Activated B cell treated with CpG ODN at 0.5 μM for 24 hours (primary cell): ENCODE data around the gene TMEM125. TPM values are rescaled to one million over a fixed set of nuclear protein-coding genes. Genes with fewer than 3 reads are reported as not detected.

Experiments
- ATAC-seq: fragments of 200-7000 bp; cut with Tn5 transposase; one replicate; pipeline ENCODE4 v1.10.0; 2021; ENCODE audit warnings: low read depth, mild to moderate bottlenecking, moderate library complexity
- CTCF ChIA-PET: fragments of 350-600 bp; sonication (Branson Sonifier 250); formaldehyde crosslinking; loops from one replicate; lab custom pipeline; 2021; ENCODE audit warnings: antibody characterized with exemption; lab: Charles Lee
- POLR2A ChIA-PET: fragments of 350-600 bp; sonication (Branson Sonifier 250); formaldehyde crosslinking; loops from one replicate; lab custom pipeline; 2021; ENCODE audit warnings: antibody characterized with exemption; lab: Charles Lee
- DNase-seq: peaks from one replicate; pipeline ENCODE4 v3.0.0; 2022
- H3K27ac Mint-ChIP-seq: one replicate; pipeline ENCODE4 v1.8.0; 2020; ENCODE audit warnings: mixed read lengths
- H3K27me3 Mint-ChIP-seq: one replicate; pipeline ENCODE4 v1.8.0; 2021; ENCODE audit warnings: mixed read lengths
- H3K36me3 Mint-ChIP-seq: one replicate; pipeline ENCODE4 v1.8.0; 2021; ENCODE audit warnings: low read depth, mixed read lengths
- H3K4me1 Mint-ChIP-seq: one replicate; pipeline ENCODE4 v1.8.0; 2021; ENCODE audit warnings: mixed read lengths
- H3K4me3 Mint-ChIP-seq: one replicate; pipeline ENCODE4 v1.8.0; 2020; ENCODE audit warnings: mild to moderate bottlenecking, mixed read lengths
- H3K9me3 Mint-ChIP-seq: one replicate; pipeline ENCODE4 v1.8.0; 2020; ENCODE audit warnings: mixed read lengths
- CTCF ChIP-seq: fragments of 200-600 bp; IDR thresholded peaks from one replicate; pipeline ENCODE4 v1.8.0; 2022; ENCODE audit warnings: antibody characterized with exemption, mild to moderate bottlenecking
- intact Hi-C: fragments of 100-400 bp; cut with micrococcal nuclease; formaldehyde crosslinking; loops from one replicate; pipeline ENCODE4 v1.15.1; 2024
- total RNA-seq: library from RNA; stranded (reverse); gene quantifications from 2 replicates; pipeline ENCODE4 v1.2.3, GENCODE V29; 2022

TMEM125 gene
- total RNA-seq, 1 donor from 2014 or later = not detected

GRCh38 chr1:43318831-43319230, 49.0 kb downstream of the TMEM125 start:
- CTCF ChIA-PET = no interaction called here
- H3K27ac Mint-ChIP-seq = no peak overlapping the region

GRCh38 chr1:43319288-43319687, 49.5 kb downstream of the TMEM125 start:
- CTCF ChIA-PET = no interaction called here
- intact Hi-C loops = no loop called here
- H3K4me1 Mint-ChIP-seq = no peaks in the 10 kb centered on the region
- POLR2A ChIA-PET = no interaction called here
- no peak for TF ChIP-seq CTCF
- no peak for ATAC-seq
- H3K4me3 Mint-ChIP-seq = no peak overlapping the region
- peaks cover 1% of the 10 kb centered on the region for H3K9me3 Mint-ChIP-seq
- H3K27ac Mint-ChIP-seq = no peak overlapping the region
- no peak for DNase-seq
- no peaks in the 10 kb centered on the region for H3K36me3 Mint-ChIP-seq
- no peaks in the 10 kb centered on the region for H3K27me3 Mint-ChIP-seq

More at GRCh38 chr1:43318831-43319230, 49.0 kb downstream of the TMEM125 start:
- H3K27me3 Mint-ChIP-seq = no peaks in the 10 kb centered on the region
- ATAC-seq (no peak), DNase-seq (no peak)
- intact Hi-C loops = no loop called here
- TF ChIP-seq CTCF = no peak
- no peaks in the 10 kb centered on the region for H3K9me3 Mint-ChIP-seq
- no peaks in the 10 kb centered on the region for H3K4me1 Mint-ChIP-seq
- no peaks in the 10 kb centered on the region for H3K36me3 Mint-ChIP-seq
- POLR2A ChIA-PET = no interaction called here
- H3K4me3 Mint-ChIP-seq = no peak overlapping the region

GRCh38 chr1:43319766-43320165, 50.0 kb downstream of the TMEM125 start:
- H3K4me3 Mint-ChIP-seq = no peak overlapping the region
- ChIA-PET CTCF (no interaction called here), POLR2A (no interaction called here)
- peaks cover 5% of the 10 kb centered on the region for H3K9me3 Mint-ChIP-seq
- ATAC-seq = no peak
- no peaks in the 10 kb centered on the region for H3K36me3 Mint-ChIP-seq
- H3K4me1 Mint-ChIP-seq = no peaks in the 10 kb centered on the region
- DNase-seq = no peak
- no peak overlapping the region for H3K27ac Mint-ChIP-seq
- intact Hi-C loops = no loop called here
- no peak for TF ChIP-seq CTCF
- H3K27me3 Mint-ChIP-seq = no peaks in the 10 kb centered on the region

GRCh38 chr1:43321331-43321891, 51.6 kb downstream of the TMEM125 start:
- ChIA-PET POLR2A (no interaction called here), CTCF (no interaction called here)
- Mint-ChIP-seq H3K4me1 (no peaks in the 10 kb centered on the region), H3K36me3 (no peaks in the 10 kb centered on the region), H3K9me3 (peaks cover 15% of the 10 kb centered on the region), H3K27me3 (no peaks in the 10 kb centered on the region), H3K4me3 (no peak overlapping the region), H3K27ac (no peak overlapping the region)
- DNase-seq = no peak
- TF ChIP-seq CTCF = no peak
- ATAC-seq = no peak
- intact Hi-C loops = no loop called here

GRCh38 chr1:43322506-43322905, 52.7 kb downstream of the TMEM125 start:
- H3K4me1 Mint-ChIP-seq = no peaks in the 10 kb centered on the region
- no peak overlapping the region for H3K27ac Mint-ChIP-seq
- TF ChIP-seq CTCF = no peak
- intact Hi-C loops = no loop called here
- ChIA-PET CTCF (no interaction called here), POLR2A (interaction anchor here (1.1 kb wide), 1 partner anchor 46 kb away, joined by 4 read pairs; no protein-coding TSS in a partner anchor)
- DNase-seq = no peak
- H3K9me3 Mint-ChIP-seq = peaks cover 16% of the 10 kb centered on the region
- H3K4me3 Mint-ChIP-seq = no peak overlapping the region
- ATAC-seq = no peak
- no peaks in the 10 kb centered on the region for H3K27me3 Mint-ChIP-seq
- H3K36me3 Mint-ChIP-seq = no peaks in the 10 kb centered on the region

Other genes starting within 250 kb of the TMEM125 start
- gene EBNA1BP2, start 97.7 kb upstream of the TMEM125 start, total RNA-seq = 59.9 and 61.8 TPM in 2 replicates
- gene CFAP57, start 97.7 kb upstream of the TMEM125 start, total RNA-seq = 0.93 TPM in 1 of 2 replicates, not detected in the other
- gene C1orf210, start 15.6 kb downstream of the TMEM125 start, total RNA-seq = not detected in 2 replicates
- gene TIE1, start 31.0 kb downstream of the TMEM125 start, total RNA-seq = not detected in 2 replicates
- gene MPL, start 67.8 kb downstream of the TMEM125 start, total RNA-seq = not detected in 2 replicates
- gene CDC20, start 89.0 kb downstream of the TMEM125 start, total RNA-seq = 3.2 and 4.2 TPM in 2 replicates
- 80.2 and 84.2 TPM in 2 replicates for gene ELOVL1, start 98.0 kb downstream of the TMEM125 start, total RNA-seq
- gene MED8, start 119.8 kb downstream of the TMEM125 start, total RNA-seq = 33.8 and 37.2 TPM in 2 replicates
- 108 and 139 TPM in 2 replicates for gene SZT2, start 119.9 kb downstream of the TMEM125 start, total RNA-seq
- 10.0 and 12.3 TPM in 2 replicates for gene HYI, start 183.9 kb downstream of the TMEM125 start, total RNA-seq